HG03342 (cell line): ENCODE measurements around the gene CTXN1.
"Not testable (repeated sequence)": the region's sequence is repeated elsewhere in the genome, so short reads cannot be mapped to it uniquely, and the experiment has no call there.

ENCODE experiments used
- ATAC-seq: cut with Tn5 transposase; IDR thresholded peaks from one replicate; pipeline ENCODE4 v1.9.1; 2021; ENCODE audit warnings: mild to moderate bottlenecking, moderate library complexity; ENCODE audit not compliant: unreplicated experiment

CTXN1 gene

GRCh38 chr19:7902796-7903243, 23.1 kb downstream of the CTXN1 start:
- ATAC-seq = no peak

GRCh38 chr19:7901337-7901736, 24.6 kb downstream of the CTXN1 start:
- ATAC-seq = no peak

- no peak for ATAC-seq
These were observed 25.0 kb downstream of the CTXN1 start for GRCh38 chr19:7900931-7901330.

- no peak for ATAC-seq
These were observed 25.5 kb downstream of the CTXN1 start for GRCh38 chr19:7900401-7900870.

- ATAC-seq = no peak
These were observed 26.1 kb downstream of the CTXN1 start for GRCh38 chr19:7899751-7900378.

DNA sequence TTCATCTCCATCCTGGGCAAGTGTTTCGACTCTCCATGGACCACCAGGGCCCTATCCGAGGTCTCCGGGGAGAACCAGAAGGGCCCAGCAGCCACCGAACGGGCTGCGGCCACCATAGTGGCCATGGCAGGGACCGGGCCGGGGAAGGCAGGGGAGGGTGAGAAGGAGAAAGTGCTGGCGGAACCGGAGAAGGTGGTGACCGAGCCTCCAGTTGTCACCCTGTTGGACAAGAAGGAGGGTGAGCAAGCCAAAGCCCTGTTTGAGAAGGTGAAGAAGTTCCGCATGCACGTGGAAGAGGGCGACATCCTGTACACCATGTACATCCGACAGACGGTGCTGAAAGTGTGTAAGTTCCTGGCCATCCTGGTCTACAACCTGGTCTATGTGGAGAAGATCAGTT, 27.0 kb downstream of the CTXN1 start:
- no peak for ATAC-seq

DNA sequence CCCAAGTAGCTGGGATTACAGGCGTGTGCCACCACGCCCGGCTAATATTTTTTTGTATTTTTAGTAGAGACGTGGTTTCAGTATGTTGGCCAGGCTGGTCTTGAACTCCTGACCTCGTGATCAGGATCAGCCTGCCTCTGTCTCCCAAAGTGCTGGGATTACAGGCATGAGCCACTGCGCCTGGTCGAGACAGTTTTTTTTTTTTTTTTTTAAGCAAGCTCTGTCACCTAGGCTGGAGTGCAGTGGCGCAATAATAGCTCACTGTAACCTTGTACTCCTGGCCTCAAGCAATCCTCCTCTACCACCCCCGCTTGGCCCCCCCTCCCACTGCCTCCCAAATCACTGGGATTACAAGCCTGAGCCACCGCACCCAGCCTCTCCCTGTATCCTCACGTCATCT, 28.6 kb downstream of the CTXN1 start:
- ATAC-seq = no peak

DNA sequence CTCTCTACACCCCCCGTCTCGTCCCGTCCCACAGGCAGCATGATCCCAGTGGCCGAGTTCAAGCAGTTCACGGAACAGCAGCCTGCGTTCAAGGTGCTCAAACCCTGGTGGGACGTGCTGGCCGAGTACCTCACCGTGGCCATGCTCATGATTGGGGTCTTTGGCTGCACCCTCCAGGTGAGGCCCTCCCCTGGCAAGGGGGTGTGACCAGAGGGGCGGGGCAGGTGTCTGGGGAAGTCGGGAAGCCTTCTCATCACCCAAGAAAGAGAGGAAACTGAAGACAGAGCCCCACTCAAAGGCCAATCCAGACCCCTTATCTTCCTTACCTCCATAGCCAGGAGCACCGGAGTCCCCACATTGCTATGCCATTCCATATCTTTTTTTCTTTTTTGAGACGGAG, 30.4 kb downstream of the CTXN1 start:
- no peak for ATAC-seq

DNA sequence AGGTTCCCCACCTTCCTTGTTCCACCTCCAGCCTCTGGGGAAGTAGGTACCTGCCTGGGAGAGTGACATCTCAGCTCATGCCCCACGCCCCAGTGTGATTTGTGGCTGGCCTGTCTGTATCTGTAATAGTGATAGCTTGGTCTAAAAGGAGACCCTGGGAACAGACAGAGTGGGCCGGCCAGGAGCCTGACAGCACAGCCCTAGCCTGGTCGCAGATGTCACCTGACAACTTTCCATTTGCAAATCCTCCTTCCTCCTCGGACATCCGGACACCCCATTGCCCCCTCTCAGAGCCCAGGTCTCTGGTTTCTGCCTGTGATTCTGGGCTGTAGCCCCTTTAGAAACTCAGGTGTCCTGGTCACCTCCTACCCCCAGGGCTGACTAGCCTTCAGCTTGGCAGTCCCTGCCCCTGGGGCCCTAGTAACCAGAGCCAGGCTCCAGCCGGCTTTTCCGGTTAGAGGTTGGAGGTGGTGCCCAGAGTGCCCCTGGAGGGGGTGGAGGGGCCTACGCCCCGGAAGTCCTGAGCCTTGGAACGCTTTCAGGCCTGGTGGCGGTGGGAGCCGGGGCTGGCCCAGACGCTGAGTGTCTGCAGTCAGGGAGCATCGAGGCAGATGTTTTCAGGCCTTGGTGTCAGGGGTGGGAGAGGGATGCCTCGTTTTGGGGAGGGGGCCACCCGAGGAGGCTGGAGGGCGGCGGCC, 31.2 kb downstream of the CTXN1 start:
- ATAC-seq = no peak

GRCh38 chr19:7893362-7894101, 32.4 kb downstream of the CTXN1 start:
- ATAC-seq = not testable (repeated sequence)

DNA sequence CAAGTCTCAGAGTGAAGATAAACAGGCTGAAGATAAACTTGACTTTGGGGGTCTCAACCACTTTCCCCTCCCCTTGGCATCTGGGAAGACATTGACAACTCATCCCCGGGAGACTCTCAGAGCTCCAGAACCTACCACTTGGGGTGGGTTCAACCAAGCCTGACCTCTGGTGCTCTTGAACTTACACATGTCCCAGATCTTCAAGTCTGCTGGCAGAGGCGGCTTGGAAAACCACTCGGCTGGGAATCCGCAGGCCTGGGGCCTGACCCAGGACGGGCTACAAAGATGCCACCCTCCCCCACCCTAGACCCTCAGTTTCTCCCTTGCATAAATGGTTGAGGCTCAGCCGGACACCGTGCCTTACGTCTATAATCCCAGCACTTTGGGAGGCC, 37.1 kb downstream of the CTXN1 start:
- no peak for ATAC-seq

DNA sequence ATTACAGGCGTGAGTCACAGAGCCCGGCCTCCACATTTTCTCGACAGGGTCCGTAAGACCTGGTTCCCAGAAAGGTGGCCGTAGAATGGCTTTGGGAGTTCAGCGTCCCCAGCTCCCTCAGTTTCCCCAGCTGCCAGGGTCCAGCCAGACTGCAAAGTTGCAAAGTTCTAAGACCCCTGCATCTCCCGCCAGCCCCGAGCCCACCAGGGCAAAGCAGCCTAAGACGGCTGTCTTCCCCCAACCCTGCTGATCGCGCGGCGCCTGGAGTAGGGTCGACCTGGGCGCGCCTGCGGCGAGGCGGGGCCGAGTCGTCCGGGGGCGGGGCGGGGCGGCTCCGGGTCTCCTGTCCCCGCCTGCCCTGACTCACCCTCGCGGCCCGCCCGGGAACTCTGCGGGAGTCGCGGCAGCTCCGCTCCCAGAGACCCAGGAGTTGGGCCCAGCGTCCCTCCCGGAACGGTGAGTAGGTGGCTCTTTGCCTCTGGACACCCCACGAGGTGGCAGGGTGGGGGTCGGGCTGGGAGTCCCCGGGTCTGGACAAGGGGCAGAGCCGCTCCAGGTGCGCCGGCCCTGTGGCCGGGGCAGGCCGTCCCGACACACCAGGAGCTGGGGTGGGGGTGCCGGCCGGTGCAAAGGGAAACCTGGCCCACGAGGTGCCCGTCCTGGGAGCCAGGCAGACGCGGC, 37.6 kb downstream of the CTXN1 start, which contains the start of gene LRRC8E:
LRRC8E (plus strand) TSS at position 366 of the 681 bp plus-strand sequence. CDS start 7,094 bp downstream, outside the sequence.
- ATAC-seq = no peak

DNA sequence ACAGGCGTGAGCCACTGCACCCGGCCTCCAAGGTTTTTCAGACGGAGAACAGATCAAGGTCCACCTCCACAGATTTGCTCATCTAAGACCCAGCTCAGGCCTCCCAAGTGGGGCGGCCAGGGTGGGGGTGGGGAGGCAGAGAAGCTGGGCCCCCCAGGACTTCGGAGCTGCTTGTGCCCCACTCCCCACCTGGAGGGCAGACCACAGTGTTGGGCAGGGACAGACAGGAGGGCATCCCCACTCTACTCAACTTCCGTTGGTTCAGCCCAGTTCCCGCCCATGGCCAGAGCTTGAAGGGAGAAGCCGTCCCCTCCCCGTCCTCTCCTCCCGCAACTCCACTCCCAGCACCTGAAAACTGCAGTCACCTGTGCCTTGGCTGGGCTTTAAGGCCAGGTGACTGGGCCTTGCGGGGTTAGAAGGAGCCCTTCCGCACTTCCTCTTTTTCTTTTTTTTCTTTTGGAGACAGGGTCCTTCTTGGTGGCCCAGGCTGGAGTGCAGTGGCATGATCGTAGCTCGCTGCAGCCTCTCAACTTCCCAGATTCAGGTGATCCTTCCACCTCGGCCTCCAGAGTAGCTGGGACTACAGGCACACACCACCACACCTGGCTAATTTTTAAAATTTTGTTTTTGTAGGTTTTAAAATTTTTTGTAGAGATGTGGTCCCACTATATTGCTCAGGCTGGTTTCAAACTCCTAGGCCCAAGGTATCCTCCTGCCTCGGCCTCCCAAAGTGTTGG, 38.4 kb downstream of the CTXN1 start:
- ATAC-seq = no peak

GRCh38 chr19:7885818-7886217, 40.1 kb downstream of the CTXN1 start:
- no peak for ATAC-seq

- no peak for ATAC-seq
These were observed 42.0 kb downstream of the CTXN1 start for GRCh38 chr19:7883796-7884570.

GRCh38 chr19:7883105-7883504, 42.8 kb downstream of the CTXN1 start:
- ATAC-seq = no peak

GRCh38 chr19:7881910-7882309, 44.0 kb downstream of the CTXN1 start:
- no peak for ATAC-seq

DNA sequence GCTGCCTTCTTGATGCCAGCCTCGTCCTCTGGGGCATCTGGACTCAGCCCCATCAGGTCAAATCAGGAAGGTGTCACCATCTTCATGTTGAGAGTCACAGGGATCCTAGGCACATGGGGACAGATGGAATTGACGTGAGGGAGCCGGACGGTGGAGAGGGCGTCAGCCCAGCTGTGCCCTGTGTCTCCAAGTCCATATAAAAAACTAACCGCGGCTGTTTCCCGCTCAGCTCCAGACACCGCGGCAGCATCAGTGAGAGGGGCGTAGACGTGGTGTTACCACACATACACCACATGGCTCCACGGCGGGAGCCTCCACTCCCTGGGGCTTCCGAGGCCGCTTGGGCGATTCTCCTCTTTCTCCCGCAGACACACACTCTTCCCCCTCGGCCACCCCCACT, 46.1 kb downstream of the CTXN1 start:
- ATAC-seq = no peak

- no peak for ATAC-seq
These were observed 46.7 kb downstream of the CTXN1 start for GRCh38 chr19:7879111-7879807.
